GM21447 (cell line): ENCODE results near the gene EXOC7.
"Not testable (repeated sequence)": the region's sequence is repeated elsewhere in the genome, so short reads cannot be mapped to it uniquely, and the experiment has no call there.

Experiments used
- ATAC-seq: cut with Tn5 transposase; IDR thresholded peaks from one replicate; pipeline ENCODE4 v1.9.1; 2021; ENCODE audit not compliant: unreplicated experiment

The EXOC7 gene

DNA sequence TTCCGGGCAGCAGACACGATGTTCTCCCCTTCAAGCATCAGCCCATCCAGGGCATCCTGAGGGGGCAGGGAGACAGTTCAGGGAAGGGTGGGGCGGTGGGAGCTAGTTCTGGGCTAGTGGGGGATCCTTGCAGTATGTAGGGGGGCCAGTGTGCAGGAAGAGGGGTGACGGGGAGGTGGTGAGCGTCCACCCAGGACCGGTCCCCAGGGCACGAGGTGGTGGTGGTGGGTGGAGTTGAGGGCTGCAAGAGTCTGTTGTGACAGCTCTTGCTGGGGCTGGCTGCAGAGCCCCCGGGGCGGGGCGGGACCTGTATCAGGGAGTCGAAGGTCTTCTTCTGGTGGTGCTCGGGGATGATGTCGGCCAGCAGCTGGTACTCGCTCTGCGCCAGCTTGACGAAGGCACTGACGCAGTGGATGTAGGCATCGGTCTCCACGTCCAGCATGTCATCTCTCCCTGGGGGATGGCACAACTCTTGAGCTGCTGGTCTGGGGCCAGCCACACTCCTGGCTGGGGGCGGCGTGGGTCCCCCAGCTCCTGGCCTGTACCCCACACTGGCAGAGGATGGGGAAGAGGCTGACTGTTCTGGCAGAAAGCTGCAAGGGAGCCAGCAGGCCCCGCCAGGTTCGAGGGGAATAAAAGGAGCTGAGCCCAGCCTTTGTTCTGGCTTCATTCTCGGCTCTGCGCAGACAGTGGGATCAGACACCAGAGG, 14.6 kb downstream of the EXOC7 start:
- ATAC-seq = no peak

DNA sequence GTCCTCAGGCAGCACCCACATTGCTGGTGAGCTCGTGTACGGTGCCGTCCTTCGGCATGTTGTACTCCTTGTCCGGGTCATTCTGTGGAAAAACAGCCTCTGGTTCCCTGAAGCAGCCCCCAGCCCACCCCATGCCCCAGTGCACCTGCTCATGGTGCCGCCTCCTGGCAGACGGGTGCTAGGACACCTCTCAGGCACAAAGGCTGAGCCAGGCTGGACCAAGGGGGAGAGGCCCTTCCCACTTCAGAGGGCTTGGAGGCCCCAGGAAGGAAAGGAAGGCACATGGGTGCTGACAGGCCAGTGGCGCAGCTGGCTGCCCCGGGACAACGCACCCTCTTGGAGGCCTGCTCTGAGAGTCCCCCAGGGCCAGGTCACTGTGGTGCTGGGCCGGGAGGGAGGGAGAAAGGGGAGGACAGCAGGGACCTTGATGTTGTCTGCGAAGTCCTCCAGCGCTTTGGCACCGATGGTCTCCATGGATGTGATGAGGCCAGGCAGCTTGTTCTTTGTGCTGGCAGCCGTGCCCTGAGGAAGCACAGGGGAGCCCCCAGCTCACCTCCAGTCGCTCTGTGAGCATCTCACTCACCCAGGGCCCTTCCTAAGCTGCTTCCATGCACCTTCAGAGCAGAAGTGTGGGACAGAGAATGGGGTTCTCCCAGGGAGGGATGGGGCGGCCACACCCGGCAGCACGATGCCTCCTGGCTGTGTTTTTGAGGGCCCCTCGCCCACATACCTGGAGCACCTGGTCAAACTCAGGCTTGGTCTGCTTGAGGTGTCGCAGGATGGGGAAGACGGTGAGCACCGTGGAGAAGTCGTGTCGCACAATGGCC, 15.3 kb downstream of the EXOC7 start:
- no peak for ATAC-seq

DNA sequence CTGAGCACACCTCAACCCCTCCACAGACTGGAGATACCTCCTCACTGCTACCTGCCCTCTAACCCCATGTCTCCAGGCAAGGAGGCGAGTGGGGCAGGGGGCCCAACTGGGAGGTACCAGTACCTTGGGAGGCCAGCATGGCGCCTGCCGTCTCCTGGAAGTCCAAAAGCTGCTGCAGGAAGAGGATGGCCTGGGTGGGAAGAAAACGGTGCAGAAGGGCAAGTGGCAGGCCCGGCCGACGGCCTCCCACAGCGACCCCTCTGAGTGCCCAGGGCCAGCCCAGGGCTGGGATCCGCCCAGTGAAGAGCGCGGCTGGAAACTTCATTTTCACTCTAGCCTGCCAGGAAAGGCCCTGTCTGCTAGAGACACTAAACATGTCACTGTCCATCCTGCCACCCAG, 16.1 kb downstream of the EXOC7 start:
- no peak for ATAC-seq

DNA sequence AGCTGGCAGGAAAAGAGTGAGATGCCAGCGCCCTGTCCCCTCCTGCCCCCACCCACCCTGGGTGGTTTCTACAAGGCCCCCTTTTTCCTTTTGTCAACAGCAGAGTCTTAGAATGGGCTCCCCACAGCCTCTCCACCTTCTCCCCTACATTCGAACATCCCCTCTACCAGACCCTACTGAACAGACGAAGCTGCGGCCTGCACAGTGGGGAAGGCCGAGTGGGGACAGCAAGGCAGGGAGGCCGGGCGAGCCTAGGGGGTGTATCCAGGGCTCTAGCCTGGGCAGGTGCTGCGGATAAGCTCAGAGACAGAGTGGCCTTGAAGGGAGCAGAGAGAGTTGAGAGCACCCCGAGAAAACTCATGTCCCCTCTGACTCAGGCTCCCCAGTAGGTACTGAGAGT, 17.2 kb downstream of the EXOC7 start:
- no peak for ATAC-seq

DNA sequence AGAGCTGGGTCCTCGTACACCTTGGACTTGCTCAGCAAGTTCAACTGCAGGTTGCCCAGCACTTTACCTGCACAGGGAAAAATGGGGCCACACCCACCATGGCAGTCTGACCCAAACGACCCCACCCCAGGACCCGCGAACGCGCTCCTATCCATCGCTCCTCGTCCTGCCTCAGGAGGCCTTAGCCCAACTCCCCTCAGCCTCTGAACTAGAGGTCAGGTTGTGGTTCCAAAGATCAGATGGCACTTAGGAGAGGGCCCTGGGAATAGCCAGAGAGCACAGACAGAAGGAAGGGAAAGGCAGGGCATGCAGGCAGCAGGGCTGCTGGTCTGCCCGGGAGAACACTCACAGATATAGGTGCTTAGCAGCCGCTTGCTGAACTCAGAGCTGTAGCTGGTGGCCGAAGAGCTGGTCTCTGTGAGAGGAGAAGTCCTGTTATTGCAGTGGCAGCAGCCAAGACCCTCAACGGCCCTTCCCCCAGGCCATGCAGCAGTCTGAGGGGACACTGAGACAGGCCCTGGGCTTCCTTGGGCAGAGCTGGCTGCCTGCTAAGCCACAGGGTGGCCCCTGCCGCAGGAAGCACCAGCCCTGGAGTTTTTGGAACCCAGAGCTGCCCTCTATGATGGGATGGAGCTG, 17.7 kb downstream of the EXOC7 start:
- ATAC-seq = no peak

DNA sequence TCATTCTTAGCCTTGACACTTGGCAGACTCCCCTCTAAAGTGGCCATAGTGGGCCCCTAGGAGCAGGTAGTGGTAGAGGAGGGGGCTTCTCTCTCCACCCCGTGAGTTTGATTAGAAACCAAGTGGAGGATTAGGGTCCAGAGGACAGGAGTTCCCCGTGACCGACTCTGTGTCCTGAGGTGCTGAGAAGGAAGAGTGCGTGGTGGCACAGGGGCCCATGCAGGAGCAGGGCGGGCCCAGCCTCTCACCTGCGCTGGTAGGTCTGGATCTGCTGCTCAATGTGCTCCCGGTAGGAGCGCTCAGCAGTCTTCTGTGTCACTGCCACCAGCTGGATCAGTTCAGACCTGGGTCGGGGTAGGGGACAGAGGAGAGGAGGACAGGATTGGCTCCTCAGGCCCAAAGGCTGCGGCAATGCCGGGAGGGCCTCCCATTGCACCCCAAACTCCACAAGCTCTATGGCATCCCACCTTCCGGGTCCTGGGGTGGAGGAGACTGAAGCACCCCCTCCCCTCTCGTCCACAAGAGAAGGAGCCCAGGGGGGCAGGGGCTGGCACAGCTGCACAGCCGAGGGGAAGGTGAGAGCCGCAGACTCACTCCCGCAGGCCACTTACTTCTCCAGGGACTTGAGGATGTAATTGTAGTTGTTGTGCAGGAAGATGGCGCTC, 18.4 kb downstream of the EXOC7 start:
- ATAC-seq = no peak

DNA sequence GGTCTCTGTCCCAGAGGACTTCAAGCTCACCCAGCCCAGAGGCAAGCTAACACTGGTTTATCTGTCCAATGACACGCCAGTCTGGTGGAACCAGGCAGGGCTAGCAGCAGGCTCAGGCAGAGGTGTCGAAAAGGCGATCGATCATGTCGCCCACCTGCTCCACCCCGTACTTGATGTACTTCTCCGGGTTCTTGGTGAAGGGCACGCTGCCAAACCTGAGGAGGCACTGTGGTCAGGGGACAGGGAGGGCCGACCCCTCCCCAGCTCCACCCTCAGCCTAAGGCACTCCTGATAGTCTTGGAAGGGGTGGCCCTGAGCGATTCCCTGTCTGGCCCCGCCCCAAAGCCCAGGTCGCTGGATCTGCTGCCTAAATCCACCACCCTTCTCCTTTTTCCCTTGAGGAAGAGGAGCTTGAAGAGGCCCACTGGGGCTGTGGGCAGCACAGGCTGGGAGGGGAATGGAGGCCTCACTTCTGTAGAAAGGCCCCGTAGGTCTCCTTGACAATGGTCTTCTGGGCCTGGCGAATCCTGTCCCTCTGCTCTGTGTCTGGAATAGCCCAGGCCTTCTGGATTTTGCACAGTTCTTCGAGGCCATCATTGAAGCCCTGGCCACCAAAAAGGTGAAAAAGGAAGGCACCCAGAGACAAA, 19.9 kb downstream of the EXOC7 start:
- ATAC-seq = no peak

- ATAC-seq = no peak
Observed at GRCh38 chr17:76082326-76083251, 21.0 kb downstream of the EXOC7 start.

DNA sequence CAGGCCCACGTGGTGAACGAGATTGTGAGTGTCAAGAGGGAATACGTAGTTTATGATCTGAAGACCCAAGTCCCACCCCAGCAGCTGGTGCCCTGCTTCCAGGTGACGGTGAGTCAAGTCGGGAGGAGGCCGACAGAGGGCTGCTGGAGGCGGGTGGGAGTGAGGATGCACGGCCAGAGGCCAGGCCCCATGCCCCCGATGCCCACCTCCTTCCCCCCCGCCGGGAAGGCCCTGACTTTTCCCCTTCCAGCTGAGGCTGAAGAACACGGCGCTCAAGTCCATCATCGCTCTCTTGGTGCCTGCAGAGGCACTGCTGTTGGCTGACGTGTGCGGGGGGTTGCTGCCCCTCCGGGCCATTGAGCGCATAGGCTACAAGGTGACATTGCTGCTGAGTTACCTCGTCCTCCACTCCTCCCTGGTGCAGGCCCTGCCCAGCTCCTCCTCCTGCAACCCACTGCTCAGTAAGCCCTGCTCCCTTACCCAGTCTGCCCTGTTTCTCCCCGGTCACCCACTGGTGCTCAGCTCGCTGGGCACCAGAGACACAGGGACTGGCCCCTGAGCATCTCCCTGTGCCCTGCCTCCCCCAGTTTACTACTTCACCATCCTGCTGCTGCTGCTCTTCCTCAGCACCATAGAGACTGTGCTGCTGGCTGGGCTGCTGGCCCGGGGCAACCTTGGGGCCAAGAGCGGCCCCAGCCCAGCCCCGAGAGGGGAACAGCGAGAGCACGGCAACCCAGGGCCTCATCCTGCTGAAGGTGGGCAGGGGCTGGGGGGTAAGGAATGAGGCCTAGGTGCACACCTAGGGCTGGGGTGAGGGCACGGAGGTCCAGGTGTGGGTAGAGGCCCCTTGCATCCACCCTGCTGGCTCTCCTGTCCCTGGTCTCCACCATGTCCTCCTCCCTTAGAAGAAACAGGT, 22.0 kb downstream of the EXOC7 start:
- no peak for ATAC-seq

- no peak for ATAC-seq
Observed at GRCh38 chr17:76080768-76081287, 22.8 kb downstream of the EXOC7 start.

DNA sequence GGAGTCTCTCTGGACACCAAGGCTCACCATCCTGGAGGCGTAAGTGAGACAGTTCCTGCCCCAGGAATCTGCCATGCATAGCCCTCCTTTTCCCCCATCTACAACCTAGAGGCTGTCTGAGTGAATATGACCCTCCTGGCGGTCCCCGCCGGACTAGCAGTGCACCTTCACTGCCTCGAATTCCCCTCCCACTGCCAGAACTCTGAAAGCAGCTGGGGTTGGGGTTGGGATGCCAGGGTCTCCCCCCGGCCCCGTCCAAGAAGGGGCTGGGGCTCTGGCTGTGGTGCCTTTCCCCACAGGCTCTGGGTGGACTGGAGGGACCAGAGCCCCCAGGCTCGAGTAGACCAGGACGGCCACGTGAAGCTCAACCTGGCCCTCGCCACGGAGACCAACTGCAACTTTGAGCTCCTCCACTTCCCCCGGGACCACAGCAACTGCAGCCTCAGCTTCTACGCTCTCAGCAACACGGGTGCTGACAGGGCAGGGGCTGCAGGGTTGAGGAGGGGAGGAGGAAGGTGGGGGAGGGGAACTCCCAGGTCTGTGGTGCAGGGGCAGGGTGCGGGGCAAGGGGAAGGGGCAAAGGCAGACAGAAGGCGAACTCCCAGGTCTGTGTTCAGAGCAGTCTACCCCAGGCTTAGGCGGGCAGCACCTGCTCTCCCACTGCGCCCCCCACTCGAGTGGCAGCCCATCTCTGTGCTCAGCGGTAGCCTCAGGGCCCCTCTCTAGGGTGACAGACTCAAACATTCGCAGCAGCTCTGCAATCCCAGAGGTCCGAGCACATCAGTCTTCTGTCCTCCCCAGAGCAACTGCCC, 23.4 kb downstream of the EXOC7 start:
- ATAC-seq = no peak

DNA sequence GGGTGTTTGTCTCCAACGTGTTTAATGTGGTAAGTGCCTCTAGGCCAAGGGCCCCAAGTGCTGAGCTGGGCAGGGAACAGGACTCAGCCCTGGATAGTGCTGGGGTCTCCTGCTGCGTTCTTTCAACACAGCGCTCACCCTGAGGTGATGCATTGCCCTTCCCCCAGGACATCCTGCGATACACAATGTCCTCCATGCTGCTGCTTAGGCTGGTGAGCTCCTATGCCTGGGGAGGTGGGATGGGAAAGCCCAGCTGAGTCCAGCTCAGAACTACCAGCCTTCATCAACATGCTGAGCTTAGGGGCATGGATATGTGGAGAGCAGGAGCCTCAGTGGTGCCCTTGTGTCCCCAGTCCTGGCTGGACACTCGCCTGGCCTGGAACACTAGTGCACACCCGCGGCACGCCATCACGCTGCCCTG, 24.0 kb downstream of the EXOC7 start:
- no peak for ATAC-seq

- ATAC-seq = no peak
Observed at GRCh38 chr17:76078860-76079534, 24.6 kb downstream of the EXOC7 start, which contains the start of gene ZACN. ZACN (plus strand) TSS chr17:76079182; CDS start chr17:76079265, 83 bp downstream.

DNA sequence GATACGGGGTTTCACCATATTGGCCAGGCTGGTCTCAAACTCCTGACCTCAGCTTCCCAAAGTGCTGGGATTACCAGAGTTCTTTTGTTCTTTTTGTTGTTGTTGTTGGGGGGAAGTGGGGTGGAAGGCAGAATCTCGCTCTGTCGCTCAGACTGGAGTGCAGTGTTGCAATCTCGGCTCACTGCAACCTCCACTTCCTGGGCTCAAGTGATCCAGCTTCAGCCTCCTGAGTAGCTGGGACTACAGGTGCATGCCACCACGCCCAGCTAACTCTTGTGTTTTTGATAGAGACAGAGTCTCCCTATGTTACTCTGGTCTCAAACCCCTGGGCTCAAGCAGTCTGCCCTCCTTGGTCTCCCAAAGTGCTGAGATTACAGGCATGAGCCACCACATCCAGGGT, 25.2 kb downstream of the EXOC7 start:
- not testable (repeated sequence) for ATAC-seq

DNA sequence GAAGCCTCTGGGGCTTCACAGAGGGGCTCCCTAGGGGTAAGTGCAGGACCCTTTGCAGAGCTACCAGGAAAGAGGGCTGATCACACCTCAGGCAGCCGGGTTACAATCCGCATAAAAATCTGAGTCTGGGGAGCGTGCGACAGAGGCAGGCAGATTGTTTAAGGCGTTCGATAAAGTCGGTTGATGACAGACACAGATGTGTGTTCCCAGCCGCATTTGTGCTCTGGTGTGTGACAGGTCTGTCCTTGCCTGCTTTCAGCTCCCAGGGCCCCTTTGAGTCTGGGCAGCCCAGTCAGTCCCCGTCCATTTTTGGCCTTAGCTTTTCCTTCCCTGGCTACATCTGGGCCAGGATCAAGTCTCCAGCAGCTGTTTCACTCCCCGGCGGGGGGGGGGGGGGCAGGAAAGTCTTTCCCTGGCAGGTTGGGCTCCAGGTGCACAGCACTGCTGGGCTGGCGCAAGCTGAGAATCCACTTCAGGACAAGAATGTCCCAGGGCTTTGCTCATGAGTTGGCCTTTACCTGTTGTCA, 25.9 kb downstream of the EXOC7 start:
- ATAC-seq = no peak

GRCh38 chr17:76076765-76077583, 26.6 kb downstream of the EXOC7 start:
- ATAC-seq = no peak
